ENCODE measurements around the gene SPANXN2.

DNA sequence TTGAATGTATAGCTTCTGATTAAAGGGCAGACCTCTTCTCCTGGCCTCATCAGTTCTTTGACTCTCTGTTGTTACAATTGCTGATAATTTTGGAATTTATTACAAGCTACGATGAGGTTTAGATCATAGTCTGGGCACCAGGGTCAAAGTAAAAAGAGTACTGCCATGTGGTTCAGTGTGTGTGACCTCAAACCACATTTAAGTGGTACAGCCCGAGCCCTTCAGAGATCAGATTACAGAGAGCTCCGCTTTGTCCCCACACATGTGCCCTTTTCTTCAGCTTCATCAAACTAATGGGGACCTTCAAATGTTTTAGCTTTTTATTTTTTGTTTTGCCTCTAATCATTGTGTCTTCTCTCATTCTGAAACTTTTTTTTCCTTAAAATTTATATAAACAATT lies 37.1 kb downstream of the SPANXN2 start:
- TF ChIP-seq, protein P1, sequence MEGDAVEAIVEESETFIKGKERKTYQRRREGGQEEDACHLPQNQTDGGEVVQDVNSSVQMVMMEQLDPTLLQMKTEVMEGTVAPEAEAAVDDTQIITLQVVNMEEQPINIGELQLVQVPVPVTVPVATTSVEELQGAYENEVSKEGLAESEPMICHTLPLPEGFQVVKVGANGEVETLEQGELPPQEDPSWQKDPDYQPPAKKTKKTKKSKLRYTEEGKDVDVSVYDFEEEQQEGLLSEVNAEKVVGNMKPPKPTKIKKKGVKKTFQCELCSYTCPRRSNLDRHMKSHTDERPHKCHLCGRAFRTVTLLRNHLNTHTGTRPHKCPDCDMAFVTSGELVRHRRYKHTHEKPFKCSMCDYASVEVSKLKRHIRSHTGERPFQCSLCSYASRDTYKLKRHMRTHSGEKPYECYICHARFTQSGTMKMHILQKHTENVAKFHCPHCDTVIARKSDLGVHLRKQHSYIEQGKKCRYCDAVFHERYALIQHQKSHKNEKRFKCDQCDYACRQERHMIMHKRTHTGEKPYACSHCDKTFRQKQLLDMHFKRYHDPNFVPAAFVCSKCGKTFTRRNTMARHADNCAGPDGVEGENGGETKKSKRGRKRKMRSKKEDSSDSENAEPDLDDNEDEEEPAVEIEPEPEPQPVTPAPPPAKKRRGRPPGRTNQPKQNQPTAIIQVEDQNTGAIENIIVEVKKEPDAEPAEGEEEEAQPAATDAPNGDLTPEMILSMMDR (IDR thresholded peaks at IDR 0.05) = no peak
- TF ChIP-seq POLR2A (IDR thresholded peaks at IDR 0.05) = no peak

All from adrenal gland (tissue), 5 donors.